ENCODE data around the gene RTRAF.

The RTRAF gene

GRCh38 chr14:52007637-52008036 lies 18.3 kb downstream of the RTRAF start:
- H3K4me3 ChIP-seq (replicated peaks in 1 of 2; ENCODE audit: low read depth in 2 of 2, low read length in 2 of 2): no peak overlapping the region
- no peak for TF ChIP-seq CTCF (IDR thresholded peaks at IDR 0.05; ENCODE audit: low read depth, low read length)
- no peak for DNase-seq (ENCODE audit: low read depth in 2 of 2)

GRCh38 chr14:52008136-52008535 lies 18.8 kb downstream of the RTRAF start:
- H3K4me3 ChIP-seq (replicated peaks in 1 of 2; ENCODE audit: low read depth in 2 of 2, low read length in 2 of 2): no peak overlapping the region
- no peak for DNase-seq (ENCODE audit: low read depth in 2 of 2)
- TF ChIP-seq CTCF (IDR thresholded peaks at IDR 0.05; ENCODE audit: low read depth, low read length): no peak

GRCh38 chr14:52010173-52010693 lies 20.9 kb downstream of the RTRAF start:
- TF ChIP-seq CTCF (IDR thresholded peaks at IDR 0.05; ENCODE audit: low read depth, low read length): no peak
- no peak overlapping the region for H3K4me3 ChIP-seq (replicated peaks in 1 of 2; ENCODE audit: low read depth in 2 of 2, low read length in 2 of 2)
- DNase-seq (ENCODE audit: low read depth in 2 of 2): no peak

- no peak for DNase-seq (ENCODE audit: low read depth in 2 of 2)
Observed at GRCh38 chr14:52011523-52011922, 22.2 kb downstream of the RTRAF start.

GRCh38 chr14:52012635-52013034 lies 23.3 kb downstream of the RTRAF start:
- DNase-seq (ENCODE audit: low read depth in 2 of 2): peak; percentile 86 to 95
- no peak overlapping the region for H3K4me3 ChIP-seq (replicated peaks in 1 of 2; ENCODE audit: low read depth in 2 of 2, low read length in 2 of 2)

More at GRCh38 chr14:52011523-52011922, 22.2 kb downstream of the RTRAF start:
- TF ChIP-seq CTCF (IDR thresholded peaks at IDR 0.05; ENCODE audit: low read depth, low read length): no peak
- no peak overlapping the region for H3K4me3 ChIP-seq (replicated peaks in 1 of 2; ENCODE audit: low read depth in 2 of 2, low read length in 2 of 2)

GRCh38 chr14:52013984-52014600 lies 24.7 kb downstream of the RTRAF start:
- no peak overlapping the region for H3K4me3 ChIP-seq (replicated peaks in 1 of 2; ENCODE audit: low read depth in 2 of 2, low read length in 2 of 2)
- DNase-seq (ENCODE audit: low read depth in 2 of 2): no peak
- peak; percentile 32 for TF ChIP-seq CTCF (IDR thresholded peaks at IDR 0.05; ENCODE audit: low read depth, low read length)

More at GRCh38 chr14:52012635-52013034, 23.3 kb downstream of the RTRAF start:
- no peak for TF ChIP-seq CTCF (IDR thresholded peaks at IDR 0.05; ENCODE audit: low read depth, low read length)

All from cardiac fibroblast (primary cell).